Smooth muscle cell of the brain vasculature (primary cell): ENCODE results near the gene BEST2.
"Not testable (repeated sequence)": the region's sequence is repeated elsewhere in the genome, so short reads cannot be mapped to it uniquely, and the experiment has no call there.

Source experiments
- DNase-seq: peaks from one replicate; pipeline ENCODE4 v3.0.0-alpha.2; 2012; ENCODE audit warnings: low read depth, low spot score

The BEST2 gene

DNA sequence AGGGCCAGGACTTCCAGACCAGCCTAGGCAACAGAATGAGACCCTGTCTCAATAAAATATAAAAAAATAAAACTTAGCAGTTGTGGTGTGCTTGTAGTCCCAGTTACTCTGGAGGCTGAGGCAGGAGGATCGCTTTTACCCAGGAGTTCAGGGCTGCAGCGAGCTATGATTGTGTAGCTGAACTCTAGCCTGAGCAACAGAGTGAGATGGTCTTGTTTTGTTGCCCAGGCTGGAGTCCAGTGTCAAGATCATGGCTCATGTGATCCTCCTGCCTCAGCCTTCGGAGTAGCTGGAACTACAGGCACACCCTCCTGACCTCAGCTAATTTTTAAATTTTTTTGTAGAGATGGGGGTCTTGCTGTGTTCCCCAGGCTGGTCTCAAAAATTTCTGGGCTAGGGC is 35.4 kb downstream of the BEST2 start:
- DNase-seq = no peak

DNA sequence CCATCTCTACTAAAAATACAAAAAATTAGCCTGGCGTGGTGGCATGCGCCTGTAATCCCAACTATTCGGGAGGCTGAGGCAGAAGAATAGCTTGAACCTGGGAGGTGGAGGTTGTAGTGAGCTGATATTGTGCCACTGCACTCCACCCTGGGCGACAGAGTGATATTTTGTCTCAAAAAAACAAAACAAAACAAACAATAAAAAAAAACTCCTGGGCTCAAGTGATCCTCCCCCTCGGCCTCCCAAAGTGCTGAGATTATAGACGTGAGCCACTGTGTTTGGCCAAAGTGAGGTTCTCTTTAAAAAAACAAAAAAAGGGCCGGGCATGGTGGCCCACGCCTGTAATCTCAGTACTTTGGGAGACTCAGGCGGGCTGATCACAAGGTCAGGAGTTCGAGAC is 35.9 kb downstream of the BEST2 start:
- no peak for DNase-seq

DNA sequence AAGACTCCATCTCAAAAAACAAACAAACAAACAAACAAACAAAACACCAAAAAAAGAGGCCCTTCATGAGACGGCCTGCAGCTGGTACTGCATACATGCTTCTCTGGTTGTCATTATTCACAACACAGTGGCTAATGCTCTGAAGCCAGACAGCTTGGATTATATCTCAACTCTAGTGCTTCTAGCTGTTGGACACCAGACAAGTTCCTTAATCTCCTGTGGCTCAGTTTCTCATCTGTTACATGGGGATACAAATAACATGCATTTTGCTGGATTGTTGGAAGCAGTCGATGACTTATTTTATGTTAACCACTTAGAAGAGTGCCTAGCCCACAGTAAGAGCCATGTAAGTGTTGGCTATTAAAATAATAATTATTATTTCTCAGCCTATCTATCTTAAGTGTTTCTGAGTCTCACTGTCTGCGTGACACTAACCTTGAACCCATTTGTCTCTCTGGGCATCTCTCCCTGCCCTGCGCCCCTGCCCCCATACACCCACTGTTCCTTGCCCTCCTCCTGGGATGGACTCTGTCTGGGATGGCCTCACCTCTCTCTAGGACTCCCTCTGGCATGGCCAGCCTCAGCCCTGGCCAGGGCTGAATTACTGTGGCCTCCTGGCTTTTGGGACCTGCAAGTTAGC is 36.6 kb downstream of the BEST2 start:
- DNase-seq = no peak

DNA sequence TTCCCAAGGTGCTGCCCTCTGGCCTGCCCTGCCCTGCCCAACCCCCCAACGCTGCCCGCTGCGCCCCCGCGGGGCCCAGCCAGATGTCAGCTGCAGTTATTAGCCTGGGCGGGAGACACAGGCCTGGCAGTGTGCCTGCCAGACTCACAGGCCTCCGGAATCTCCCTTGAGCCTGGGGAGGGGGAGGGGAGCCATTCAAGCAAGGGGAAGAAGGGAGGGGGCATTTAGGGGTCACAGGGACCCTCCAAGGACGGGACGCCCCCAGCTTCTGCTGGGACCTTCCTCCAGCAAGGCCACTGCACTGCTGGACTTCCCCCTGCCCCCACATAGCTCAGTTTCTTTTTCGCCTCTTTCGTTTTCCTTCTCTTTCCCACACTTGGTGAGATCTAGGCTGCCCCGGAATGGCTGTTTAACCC is 37.1 kb downstream of the BEST2 start:
- DNase-seq = no peak

DNA sequence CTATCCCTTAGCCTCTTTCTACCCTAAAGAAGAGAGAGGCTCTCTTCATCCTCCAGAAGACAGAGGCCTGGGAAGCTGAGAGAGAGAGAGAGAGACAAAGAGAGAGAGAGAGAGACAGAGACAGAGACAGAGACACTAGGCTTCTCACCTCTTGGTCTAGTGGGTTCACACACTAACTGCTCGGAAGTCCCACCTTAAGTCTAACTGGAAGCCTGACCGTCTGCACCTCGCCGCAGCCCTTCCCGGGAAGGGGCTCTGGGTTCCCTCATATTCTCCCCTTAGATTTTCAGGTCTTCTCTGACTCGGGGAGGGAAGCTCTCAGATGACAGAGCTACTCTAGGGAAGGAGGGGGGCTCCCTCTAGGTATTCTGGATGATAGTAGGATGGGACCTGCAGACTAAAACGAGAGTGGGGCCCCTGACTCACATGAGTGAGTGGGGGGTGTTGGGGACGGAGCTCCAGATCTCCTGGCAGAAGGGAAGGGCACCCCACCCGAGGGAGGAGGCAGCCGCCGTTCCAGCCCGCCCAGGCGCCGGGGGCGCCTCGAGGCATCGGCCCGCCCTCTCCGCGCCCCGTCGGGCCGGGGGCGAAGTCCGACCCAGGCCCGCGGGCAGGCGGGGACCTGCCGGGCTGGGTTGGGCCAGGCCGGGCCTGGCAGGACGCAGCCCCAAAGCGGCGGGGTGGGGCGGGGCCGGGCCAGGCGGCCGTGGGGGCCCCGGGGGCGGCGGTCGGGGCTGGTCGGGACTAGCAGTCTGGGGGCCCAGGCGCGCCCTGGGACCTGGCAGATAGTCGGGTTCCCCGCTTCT is 37.7 kb downstream of the BEST2 start:
- no peak for DNase-seq

DNA sequence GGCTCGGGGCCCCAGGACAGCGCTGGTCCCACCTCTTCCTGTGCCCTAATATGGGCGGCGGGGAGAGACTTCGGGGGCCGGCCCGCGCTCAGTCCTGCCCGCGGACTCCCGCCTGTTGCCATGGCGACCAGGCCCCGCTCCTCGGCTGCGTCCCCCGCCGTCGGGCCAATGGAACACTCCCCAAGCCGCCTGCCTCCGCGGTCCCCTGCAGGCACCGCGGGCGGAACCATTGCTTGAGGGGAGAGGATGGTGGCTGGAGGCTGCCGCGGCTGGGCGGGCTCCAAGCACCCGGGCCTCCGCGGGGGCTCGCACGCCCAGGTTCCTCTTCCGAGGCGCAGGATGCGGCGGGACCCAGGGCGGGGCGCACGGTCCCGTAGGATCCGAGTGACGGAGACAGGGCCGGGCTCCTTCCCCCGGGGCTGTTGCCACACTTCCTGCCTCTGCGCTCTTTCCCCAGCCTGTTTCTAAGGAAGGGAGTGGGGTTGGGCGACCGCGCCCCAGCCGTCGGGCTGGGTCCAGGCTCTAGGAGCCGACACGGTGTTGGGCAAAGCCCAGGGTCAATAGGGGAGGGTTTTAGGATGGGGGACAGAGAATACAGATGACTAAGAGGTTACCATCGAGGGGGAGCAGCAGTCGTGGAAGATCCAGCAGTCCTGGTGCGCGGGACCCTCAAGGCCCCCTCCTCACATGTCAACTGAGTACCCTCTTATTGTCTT is 38.5 kb downstream of the BEST2 start:
- DNase-seq = no peak

DNA sequence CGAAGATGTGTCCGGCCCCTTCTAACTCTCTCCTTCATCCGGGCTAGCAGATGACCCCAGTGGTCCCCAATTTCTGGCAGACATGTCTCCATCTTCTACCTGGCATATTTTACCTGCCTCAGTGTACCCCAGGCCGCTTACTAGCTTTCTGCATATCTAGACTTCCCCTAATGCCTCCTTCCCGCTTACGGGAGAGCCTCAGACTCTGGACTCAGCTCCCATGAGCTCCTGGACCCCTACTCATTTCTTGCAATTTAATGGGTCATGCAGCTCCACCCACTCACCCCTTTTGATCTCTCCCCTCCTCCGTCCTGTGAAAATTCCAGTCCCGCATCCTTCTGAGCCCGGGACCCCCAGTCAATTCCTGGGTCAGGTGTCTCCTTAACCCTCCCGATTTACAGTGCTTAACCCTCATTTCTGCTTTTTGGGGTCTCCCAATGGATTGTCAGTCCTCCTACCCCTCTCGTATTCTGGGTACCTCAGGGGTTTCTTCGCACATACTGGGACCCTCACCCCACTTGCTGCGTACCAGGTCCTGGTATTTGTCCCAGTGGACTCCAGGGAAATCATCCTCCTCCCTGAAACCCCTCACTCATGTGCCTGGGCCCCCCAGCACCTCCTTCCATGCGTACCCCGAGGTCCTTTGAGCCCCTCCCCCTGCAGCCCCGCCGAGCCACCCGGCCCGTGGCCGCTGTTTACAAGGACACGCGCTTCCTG is 39.2 kb downstream of the BEST2 start:
- DNase-seq = no peak

DNA sequence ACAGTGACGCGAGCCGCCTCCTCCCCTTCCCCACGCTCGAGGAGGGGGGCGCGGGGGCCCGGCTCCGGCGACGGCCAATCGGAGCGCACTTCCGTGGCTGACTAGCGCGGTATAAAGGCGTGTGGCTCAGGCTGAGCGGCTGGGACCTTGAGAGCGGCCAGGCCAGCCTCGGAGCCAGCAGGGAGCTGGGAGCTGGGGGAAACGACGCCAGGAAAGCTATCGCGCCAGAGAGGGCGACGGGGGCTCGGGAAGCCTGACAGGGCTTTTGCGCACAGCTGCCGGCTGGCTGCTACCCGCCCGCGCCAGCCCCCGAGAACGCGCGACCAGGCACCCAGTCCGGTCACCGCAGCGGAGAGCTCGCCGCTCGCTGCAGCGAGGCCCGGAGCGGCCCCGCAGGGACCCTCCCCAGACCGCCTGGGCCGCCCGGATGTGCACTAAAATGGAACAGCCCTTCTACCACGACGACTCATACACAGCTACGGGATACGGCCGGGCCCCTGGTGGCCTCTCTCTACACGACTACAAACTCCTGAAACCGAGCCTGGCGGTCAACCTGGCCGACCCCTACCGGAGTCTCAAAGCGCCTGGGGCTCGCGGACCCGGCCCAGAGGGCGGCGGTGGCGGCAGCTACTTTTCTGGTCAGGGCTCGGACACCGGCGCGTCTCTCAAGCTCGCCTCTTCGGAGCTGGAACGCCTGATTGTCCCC is 39.9 kb downstream of the BEST2 start, which contains the start of gene JUNB:
Gene JUNB (plus strand): TSS at position 142 of the 706 bp plus-strand sequence. CDS start 286 bp downstream, at position 428.
- DNase-seq = peak; percentile 85

DNA sequence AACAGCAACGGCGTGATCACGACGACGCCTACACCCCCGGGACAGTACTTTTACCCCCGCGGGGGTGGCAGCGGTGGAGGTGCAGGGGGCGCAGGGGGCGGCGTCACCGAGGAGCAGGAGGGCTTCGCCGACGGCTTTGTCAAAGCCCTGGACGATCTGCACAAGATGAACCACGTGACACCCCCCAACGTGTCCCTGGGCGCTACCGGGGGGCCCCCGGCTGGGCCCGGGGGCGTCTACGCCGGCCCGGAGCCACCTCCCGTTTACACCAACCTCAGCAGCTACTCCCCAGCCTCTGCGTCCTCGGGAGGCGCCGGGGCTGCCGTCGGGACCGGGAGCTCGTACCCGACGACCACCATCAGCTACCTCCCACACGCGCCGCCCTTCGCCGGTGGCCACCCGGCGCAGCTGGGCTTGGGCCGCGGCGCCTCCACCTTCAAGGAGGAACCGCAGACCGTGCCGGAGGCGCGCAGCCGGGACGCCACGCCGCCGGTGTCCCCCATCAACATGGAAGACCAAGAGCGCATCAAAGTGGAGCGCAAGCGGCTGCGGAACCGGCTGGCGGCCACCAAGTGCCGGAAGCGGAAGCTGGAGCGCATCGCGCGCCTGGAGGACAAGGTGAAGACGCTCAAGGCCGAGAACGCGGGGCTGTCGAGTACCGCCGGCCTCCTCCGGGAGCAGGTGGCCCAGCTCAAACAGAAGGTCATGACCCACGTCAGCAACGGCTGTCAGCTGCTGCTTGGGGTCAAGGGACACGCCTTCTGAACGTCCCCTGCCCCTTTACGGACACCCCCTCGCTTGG is 40.7 kb downstream of the BEST2 start:
- no peak for DNase-seq

DNA sequence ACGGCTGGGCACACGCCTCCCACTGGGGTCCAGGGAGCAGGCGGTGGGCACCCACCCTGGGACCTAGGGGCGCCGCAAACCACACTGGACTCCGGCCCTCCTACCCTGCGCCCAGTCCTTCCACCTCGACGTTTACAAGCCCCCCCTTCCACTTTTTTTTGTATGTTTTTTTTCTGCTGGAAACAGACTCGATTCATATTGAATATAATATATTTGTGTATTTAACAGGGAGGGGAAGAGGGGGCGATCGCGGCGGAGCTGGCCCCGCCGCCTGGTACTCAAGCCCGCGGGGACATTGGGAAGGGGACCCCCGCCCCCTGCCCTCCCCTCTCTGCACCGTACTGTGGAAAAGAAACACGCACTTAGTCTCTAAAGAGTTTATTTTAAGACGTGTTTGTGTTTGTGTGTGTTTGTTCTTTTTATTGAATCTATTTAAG is 41.3 kb downstream of the BEST2 start:
- DNase-seq = no peak

DNA sequence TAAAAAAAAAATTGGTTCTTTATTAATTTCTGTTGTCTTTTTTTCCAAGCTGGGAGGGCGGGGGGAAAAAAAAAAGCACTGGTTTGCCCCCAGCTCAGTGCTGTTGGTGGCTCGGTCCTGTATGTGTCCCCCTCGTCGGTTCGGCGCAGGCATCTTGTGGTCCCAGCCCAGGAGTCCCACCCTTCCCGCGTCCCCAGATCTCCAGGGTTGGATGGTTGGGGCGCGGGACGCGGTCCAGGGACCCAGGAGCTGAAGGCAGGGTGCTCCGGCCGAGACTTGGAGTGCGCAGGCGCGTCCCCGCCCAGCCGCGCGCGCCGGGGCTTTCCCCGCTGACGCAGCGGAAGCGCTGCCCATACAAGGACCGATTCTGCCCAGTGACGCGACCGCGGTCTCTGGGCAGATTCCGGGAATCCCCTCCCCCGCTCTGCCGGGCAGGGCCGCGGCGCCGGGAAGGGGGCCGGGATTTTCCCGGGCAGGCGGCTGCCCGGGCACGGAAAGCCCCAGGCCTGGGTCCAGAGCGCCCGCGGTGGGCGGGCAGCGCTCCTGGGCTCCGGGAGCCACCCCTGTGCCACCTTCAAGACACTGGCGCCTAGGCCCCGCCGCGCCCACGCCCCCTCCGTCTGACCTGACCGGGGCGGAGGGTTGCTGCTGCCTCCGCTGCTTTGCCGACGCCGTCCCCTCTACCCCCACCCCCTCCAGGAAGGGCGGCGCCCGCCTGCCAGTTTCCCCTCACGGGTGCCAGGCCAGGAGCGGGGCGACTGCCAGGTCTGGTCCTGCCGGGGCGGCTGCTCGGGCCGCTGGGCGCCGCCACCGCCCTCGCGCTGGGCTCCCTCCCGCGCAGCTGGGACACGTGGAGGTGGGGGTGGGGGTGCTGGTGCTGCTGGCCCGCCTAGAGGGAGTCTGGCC is 42.0 kb downstream of the BEST2 start:
- DNase-seq = no peak

DNA sequence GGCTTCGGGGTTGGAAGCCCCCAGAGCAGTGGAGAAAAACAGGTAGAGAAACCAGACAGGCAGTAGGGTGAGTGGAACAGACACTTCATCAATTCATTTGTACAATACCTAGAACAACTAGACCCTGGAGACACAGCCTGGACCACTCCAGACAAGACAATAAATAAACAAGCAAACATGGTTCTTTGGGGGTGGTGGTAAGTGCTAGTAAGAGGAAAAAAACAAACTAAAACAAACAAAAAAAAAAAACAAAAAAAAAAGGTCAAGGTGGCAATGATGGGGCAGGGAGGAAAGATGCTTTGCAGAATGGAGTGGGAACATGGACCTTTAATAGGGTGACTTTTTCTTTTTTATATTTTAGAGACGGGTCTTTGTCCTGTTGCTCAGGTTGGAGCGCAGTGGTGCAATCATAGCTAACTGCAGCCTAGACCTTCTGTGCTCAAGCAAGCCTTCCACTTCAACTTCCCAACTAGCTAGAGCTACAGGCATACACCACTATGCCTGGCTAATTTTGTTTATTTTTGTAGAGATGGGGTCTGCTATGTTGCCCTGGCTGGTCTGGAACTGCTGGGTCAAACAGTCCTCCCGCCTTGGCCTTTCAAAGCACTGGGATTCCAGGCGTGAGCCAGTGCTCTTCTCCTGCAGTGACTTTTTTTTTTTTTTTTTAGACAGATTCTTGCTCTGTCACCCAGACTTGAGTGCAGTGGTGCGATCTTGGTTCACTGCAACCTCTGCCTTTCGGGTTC is 42.8 kb downstream of the BEST2 start:
- no peak for DNase-seq

DNA sequence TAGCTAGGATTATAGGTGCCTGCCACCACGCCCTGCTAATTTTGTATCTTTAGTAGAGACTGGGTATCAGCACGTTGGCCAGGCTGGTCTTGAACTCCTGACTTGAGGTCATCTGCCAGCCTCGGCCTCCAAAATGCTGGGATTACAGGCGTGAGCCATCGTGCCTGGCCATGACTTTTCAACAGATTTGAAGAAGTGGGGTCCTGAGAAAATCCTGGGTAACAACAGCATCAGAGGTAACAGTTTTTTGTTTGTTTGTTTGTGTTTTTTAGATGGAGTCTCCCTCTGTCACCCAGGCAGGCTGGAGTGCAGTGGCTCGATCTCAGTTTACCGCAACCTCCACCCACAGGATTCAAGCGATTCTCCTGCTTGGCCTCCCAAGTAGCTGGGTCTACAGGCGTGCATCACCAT is 43.4 kb downstream of the BEST2 start:
- DNase-seq = no peak

DNA sequence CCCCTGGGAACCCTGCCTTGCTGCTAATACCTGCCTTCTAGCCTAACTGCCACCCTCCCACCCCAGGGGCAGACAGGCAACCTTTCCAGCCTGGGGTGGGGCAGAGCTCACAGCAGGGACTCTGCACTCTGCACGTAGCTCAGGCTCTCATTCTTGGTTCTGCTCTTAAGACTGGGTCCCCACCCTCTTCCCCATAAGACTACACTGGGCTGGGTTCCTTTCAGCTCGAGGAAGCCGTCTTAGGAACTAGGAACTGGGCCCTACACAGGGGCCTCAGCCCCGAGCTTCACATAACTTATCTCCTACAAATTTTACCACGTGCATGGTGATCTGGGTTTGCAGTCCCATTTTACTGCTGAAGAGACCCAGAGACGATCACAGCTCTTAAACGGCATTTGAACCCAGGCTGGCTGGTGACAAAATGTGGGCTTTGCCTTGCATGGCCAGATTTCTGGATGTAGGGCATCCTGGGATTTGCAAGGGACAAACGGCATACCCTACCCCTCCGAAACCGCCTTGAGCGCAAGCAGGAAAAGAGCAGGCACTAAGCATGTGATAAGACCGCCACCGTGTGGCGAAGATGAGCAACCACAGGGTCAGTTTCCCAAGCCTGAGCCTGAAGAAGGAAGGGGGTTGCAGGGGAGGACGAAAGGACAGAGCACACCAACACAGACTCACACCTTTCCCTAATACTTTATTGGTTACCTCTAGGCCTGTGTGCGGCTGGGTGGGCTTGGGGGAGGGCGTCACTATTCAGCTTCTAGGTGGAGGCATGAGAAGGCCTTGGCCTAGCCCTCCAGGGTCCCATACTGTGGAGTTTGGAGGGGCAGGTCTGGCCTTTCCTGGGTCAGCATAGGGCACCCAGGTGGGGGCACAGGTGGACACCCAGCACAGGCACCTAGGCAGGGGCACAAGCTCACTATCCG is 44.8 kb downstream of the BEST2 start:
- no peak for DNase-seq

DNA sequence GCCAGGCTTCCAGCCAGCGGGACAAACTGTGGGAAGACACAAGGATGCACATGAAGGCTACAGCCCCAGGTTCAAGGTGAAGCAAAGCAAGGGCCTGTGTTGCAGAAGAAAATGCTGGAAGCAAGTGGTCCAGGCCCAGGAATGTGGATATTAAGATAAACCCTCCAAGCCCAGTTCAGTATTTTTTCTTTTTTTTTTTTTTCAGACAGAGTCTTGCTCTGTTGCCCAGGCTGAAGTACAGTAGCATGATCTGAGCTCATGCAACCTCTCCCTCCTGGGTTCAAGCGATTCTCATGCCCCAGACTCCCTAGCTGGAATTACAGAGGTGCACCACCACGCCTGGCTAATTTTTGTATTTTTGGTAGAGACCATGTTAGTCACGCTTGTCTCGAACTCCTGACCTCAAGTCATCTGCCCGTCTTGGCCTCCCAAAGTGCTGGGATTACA is 45.6 kb downstream of the BEST2 start:
- DNase-seq = no peak

DNA sequence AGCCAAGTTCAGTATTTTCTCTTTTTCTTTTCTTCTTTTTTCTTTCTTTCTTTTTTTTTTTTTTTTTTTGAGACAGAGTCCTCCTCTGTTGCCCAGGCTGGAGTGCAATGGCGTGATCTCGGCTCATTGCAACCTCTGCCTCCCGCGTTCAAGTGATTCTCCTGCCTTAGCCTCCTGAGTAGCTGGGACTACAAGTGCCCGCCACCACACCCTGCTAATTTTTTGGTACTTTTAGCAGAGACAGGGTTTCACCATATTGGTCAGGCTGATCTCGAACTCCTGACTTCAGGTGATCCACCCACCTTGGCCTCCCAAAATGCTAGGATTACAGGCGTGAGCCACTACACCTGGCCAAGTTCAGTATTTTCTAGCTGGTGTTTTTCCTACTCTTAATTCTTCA is 46.0 kb downstream of the BEST2 start:
- not testable (repeated sequence) for DNase-seq

DNA sequence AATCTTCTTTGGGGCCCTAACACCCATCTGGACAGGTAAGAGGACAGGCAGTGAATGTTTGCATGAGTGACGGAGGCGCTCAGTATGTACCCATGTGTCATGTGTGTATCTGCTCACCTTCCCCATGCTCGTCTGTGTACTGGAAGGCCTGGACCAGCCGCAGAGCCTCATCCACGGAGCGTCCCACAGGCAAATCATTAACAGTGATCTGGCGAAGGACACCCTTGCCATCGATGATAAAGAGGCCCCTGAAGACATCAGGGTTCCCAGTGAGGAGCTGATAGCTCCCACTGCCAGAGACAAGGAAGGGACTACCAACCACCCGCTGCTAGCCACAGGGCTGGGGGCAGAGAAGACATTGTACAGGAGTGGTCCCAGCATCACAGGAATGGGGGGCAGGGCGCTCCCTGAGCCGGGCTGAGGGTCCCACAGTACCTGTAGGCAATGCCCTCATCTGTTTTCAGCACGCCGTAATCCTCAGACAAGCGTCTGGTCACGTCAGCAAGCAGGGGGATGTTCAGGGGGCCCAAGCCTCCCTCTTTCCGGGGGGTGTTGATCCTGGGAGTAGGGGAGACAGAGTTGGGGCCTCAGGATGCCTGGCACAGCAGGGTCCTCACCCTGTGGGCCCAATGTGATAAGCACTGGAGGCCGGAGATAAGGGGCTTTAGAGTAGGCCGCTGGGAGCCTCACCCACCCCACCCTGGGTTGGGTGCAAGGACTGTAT is 48.3 kb downstream of the BEST2 start:
- DNase-seq = no peak
